GM19468 (cell line): ENCODE measurements around the gene CACNA1S.

Experiments used
- ATAC-seq: cut with Tn5 transposase; IDR thresholded peaks from one replicate; pipeline ENCODE4 v1.9.1; 2021; ENCODE audit warnings: mild to moderate bottlenecking, moderate library complexity, moderate number of reproducible peaks; ENCODE audit not compliant: unreplicated experiment; ENCODE audit errors: extremely low read depth

CACNA1S gene

DNA sequence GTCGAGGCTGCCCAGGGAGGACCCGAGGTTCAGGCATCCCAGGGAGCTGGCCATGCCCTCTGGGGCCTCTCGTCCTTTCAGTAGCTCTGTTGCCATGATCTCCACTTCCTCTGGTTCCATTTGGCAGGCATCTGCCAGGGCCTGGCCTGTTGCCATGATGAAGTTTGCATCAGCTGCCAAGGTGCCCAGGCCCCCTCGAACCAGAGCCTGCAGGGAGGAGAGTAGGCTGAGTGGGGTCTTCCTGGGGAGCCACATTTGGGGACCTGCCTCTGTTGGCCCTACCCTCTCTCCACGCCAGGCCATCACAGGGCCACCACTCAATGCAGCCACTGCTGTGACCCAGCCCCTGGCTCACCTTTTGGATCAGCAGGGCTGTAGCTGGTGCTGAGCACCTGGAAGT is 72.3 kb downstream of the CACNA1S start:
- ATAC-seq = no peak

DNA sequence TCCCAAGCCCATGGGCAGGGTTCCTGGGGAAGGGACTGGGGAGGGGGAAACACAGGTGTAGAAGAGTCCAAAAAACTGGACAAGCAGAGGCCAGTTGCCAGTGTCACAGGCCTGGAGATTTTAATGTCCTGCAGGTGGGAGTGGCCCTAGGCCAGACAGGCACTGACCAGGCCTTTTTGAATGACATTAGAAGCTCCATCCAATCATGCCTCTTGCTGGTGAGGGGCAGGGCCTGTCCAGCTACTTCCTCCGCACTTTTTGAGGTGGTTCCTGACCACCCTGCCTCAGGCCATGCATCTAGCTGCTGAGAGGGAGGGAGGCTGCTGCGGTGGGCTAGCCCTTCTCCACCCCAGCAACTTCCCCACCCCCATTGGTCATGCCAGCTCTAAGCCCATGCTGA is 72.8 kb downstream of the CACNA1S start:
- ATAC-seq = no peak

GRCh38 chr1:201038186-201038876 is 73.9 kb downstream of the CACNA1S start:
- ATAC-seq = no peak

- no peak for ATAC-seq
Measured at GRCh38 chr1:201036188-201036842, 75.9 kb downstream of the CACNA1S start.

- no peak for ATAC-seq
Measured at GRCh38 chr1:201034671-201035070, 77.6 kb downstream of the CACNA1S start.

GRCh38 chr1:201032408-201032807 is 79.8 kb downstream of the CACNA1S start:
- no peak for ATAC-seq

- no peak for ATAC-seq
Measured at GRCh38 chr1:201028461-201028889, 83.8 kb downstream of the CACNA1S start.

GRCh38 chr1:201026836-201027235 is 85.4 kb downstream of the CACNA1S start:
- ATAC-seq = no peak

- no peak for ATAC-seq
Measured at GRCh38 chr1:201026234-201026633, 86.0 kb downstream of the CACNA1S start.

- no peak for ATAC-seq
Measured at GRCh38 chr1:201025571-201026002, 86.6 kb downstream of the CACNA1S start.

DNA sequence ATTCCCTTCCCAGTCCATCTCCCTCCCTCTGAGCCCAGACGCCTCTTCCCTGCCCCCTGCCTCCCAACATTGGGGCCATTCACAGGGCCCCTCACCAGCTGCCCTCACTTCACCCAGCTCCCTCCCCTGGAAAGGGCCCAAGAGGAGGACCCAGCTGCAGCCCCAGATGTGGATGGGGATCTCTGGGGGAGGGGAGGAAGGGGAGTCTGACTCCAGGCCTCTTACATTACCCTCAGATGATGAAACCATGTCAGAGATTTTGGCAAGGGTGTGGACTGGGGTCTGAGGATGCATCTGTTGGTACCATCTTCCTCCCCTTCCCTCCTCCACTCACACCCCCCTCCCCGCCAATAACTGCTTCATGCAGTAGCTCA is 87.6 kb downstream of the CACNA1S start:
- ATAC-seq = no peak

- ATAC-seq = no peak
Measured at GRCh38 chr1:201023920-201024624, 88.2 kb downstream of the CACNA1S start.

DNA sequence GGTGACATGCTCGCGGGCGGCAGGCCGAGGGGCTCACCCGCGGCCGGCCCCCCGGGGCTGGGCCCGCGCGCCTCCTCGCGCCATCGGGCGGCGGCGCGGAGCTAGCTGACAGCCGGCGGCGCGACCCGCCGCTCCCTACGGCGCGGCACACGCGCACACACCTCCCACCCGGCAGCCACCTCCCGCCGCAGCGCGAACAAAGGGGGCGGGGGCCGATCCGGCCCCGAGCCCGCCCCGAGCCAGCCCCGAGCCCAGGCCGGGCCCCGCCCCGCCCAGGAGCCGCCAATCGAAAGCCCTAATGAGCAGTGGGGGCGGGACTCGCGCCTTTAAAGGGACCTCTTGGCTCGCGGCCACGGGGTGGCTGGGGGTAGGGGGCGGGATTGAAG is 88.7 kb downstream of the CACNA1S start, which contains the start of gene KIF21B:
Gene KIF21B (minus strand): TSS at position 198 of the 386 bp plus-strand sequence. CDS start 331 bp downstream, outside the sequence.
- ATAC-seq = peak; percentile 55

- no peak for ATAC-seq
Measured at GRCh38 chr1:201022820-201023516, 89.3 kb downstream of the CACNA1S start.

DNA sequence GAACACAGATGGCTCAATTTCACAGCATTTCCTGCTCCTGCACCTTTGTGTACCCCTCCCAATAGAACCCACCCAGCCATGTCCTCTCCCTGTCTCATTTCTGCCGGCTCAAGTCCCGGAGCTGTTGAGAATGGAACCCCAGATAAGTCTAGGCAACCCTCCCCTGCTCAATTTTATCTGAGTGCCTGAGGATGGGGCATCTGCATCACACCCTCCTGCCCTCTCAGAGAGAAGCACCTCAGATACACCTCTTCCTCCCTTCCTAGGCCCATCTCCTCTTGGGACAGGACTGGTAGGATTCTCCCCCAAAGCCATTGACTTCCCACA is 89.8 kb downstream of the CACNA1S start:
- no peak for ATAC-seq

- no peak for ATAC-seq
Measured at GRCh38 chr1:201021630-201022492, 90.4 kb downstream of the CACNA1S start.

DNA sequence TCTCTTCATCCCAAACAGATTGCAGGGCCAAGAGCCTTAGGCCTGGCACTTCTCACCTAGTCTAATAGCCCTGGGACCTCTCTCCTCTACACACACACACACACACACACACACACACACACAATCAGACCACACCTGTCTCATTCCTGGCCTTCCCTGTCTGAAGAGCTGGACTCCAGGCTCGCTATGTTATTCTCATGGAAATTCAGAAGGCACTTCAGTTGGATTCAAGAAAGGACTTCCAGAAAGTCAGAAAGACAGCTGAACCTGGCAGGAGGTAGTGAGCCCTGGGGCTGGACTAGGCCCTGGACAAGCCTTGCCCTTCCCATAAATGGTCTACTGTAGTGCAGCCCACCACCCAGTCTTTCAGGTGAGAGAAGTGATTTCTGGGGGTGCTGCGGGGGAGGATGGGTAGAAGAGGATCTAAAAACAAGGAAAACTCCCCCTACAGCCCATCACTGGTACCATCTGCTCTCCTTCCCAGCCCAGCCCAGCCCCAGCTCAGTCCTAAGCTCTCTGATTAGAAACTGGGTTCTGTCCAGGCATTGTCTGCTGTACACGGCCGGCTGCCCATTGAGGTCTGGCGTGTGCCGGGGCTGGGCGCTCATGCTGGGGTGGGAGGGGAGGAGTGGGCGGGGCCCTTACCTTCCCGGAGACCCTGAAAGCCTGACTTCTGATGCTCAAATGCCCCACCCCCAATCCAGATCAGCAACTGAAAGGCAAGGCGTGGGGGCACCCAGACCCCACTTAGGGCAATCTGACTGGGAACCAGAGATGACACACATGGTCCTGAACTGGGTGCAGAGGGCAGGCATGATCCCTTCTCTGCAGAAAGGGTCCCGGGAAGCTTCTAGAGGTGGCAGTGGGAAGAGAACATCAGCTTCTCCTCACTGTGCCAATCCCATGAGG is 91.3 kb downstream of the CACNA1S start:
- ATAC-seq = no peak

- no peak for ATAC-seq
Measured at GRCh38 chr1:201020040-201020591, 92.1 kb downstream of the CACNA1S start.
